C4-2B (cell line): Measurements from ENCODE around the gene TRAK1.

Experiments used
- H3K27ac ChIP-seq: fragments of 450-650 bp; 2 replicates; pipeline ENCODE4 v1.5.1; 2017
- CTCF ChIP-seq: fragments of 450-650 bp; conservative IDR thresholded peaks from 2 replicates; pipeline ENCODE4 v1.5.1; 2017; ENCODE audit warnings: mild to moderate bottlenecking
- ZFX ChIP-seq: fragments of 450-650 bp; IDR thresholded peaks from 2 replicates; pipeline ENCODE4 v1.6.1; 2017

The TRAK1 gene

GRCh38 chr3:42269647-42270046 is 178.5 kb downstream of the TRAK1 start:
- TF ChIP-seq ZFX (no peak), CTCF (no peak)

GRCh38 chr3:42270561-42270960 is 179.4 kb downstream of the TRAK1 start:
- no peak overlapping the region for H3K27ac ChIP-seq
- TF ChIP-seq CTCF, result no peak
- no peak for TF ChIP-seq ZFX

More at GRCh38 chr3:42269647-42270046, 178.5 kb downstream of the TRAK1 start:
- H3K27ac ChIP-seq, result no peak overlapping the region

GRCh38 chr3:42271786-42272185 is 180.6 kb downstream of the TRAK1 start:
- no peak overlapping the region for H3K27ac ChIP-seq
- TF ChIP-seq CTCF, result no peak
- TF ChIP-seq ZFX, result no peak

- no peak overlapping the region for H3K27ac ChIP-seq
- TF ChIP-seq CTCF (no peak), ZFX (no peak)
These were observed 182.2 kb downstream of the TRAK1 start for GRCh38 chr3:42273361-42273760.

- no peak overlapping the region for H3K27ac ChIP-seq
- no peak for TF ChIP-seq ZFX
These were observed 183.1 kb downstream of the TRAK1 start for GRCh38 chr3:42274266-42274665.

GRCh38 chr3:42275217-42275616 is 184.1 kb downstream of the TRAK1 start:
- H3K27ac ChIP-seq, result no peak overlapping the region
- TF ChIP-seq ZFX (no peak), CTCF (no peak)
